GM12865 (cell line): ENCODE results near the gene CNTN2.

Source experiments
- DNase-seq: peaks from one replicate; pipeline ENCODE4 v3.0.0; 2010; ENCODE audit warnings: low read depth
- H3K4me3 ChIP-seq: 2 replicates; pipeline ENCODE4 v1.5.1; 2011; ENCODE audit warnings: mild to moderate bottlenecking, low read depth, low read length, control low read depth
- CTCF ChIP-seq: IDR thresholded peaks from 2 replicates; pipeline ENCODE4 v1.5.1; 2011; ENCODE audit warnings: low read length, control low read depth, low read depth, inconsistent platforms; ENCODE audit not compliant: insufficient read depth; ENCODE audit errors: missing control alignments

The CNTN2 gene

GRCh38 chr1:205041998-205042910 is 758 bp upstream of the CNTN2 start:
- H3K4me3 ChIP-seq, result no peak overlapping the region
- TF ChIP-seq CTCF, result no peak
- no peak for DNase-seq

GRCh38 chr1:205043866-205044265 is 854 bp downstream of the CNTN2 start:
- no peak for TF ChIP-seq CTCF
- no peak for DNase-seq

GRCh38 chr1:205044741-205045140 is 1.7 kb downstream of the CNTN2 start:
- no peak for DNase-seq
- H3K4me3 ChIP-seq, result no peak overlapping the region
- TF ChIP-seq CTCF, result no peak

More at GRCh38 chr1:205043866-205044265, 854 bp downstream of the CNTN2 start:
- no peak overlapping the region for H3K4me3 ChIP-seq

GRCh38 chr1:205045146-205045545 is 2.1 kb downstream of the CNTN2 start:
- no peak for DNase-seq
- H3K4me3 ChIP-seq, result no peak overlapping the region
- TF ChIP-seq CTCF, result no peak

GRCh38 chr1:205046870-205047269 is 3.9 kb downstream of the CNTN2 start:
- no peak for TF ChIP-seq CTCF
- no peak overlapping the region for H3K4me3 ChIP-seq
- no peak for DNase-seq

- H3K4me3 ChIP-seq, result no peak overlapping the region
- TF ChIP-seq CTCF, result no peak
- DNase-seq, result no peak
Measured at GRCh38 chr1:205047764-205048231, 4.8 kb downstream of the CNTN2 start.

GRCh38 chr1:205048382-205048781 is 5.4 kb downstream of the CNTN2 start:
- DNase-seq, result no peak
- no peak for TF ChIP-seq CTCF
- H3K4me3 ChIP-seq, result no peak overlapping the region
